SIG-M5 treated with dmso at 0.1 percent for 504 hours (cell line): ENCODE data around the gene SH3RF3.
"Not testable (repeated sequence)": the region's sequence is repeated elsewhere in the genome, so short reads cannot be mapped to it uniquely, and the experiment has no call there.

Experiments
- DNase-seq: peaks from one replicate; lab custom pipeline; 2025; ENCODE audit not compliant: unreplicated experiment; lab: John Stamatoyannopoulos, UW

SH3RF3 gene

DNA sequence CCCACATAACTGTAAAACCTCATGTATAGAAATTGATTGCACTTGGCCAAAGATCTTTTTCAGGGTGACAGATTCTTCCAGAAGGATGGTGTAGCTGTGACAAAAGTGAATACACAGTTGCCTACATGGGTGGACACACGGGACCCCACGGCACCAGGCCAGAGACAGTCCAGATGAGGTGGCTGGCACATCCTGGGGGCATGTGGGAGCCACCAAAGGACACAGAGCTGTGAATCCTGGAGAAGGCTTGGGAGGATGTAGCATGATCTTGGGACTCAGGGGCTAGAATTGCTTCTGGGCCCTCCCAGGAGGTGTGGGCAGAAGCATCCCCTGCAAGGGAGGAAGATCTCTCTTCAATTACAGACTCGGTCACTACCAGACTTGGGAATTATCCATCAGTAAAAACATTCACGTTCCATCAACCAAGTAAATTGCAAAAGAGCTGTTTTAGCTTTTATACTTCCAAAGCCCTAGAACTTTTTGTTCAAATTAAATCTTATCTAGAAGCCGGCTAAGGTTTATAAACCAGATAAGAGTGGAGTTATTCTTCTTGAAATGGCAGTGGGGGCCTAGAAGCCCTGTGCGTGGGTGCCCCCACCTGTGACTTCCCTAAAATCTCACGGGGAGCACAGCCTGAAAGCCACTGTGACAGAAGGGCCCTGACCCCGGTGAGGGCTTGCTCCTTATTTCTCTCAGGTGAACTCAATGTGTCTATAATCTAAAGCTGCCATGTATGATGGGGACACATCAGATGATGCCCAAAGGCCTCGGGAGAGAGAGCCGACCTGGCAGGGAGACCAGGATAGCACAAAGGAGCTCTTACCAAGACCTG lies 403.1 kb downstream of the SH3RF3 start:
- DNase-seq, result no peak

GRCh38 chr2:109532728-109533076 lies 403.7 kb downstream of the SH3RF3 start:
- no peak for DNase-seq

DNA sequence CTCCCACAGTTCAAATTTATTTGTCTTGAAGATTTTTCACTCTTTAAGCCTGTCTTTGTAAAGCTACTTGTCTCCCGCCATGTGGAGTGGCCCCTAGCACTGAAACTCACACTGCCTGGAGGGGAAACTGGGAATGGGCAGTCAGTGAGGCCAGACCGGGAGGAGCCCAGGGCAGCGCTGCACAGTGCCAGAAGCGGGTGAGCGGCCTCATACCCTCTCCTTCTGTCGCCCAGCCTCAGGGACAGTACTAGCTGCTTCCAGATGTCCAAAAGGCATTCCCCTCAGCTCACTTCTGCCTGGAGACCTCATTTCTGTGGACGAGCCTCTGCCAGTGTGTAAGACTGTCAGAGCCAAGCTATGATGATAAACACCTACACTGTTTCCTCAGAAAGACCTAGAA lies 404.8 kb downstream of the SH3RF3 start:
- DNase-seq, result no peak

DNA sequence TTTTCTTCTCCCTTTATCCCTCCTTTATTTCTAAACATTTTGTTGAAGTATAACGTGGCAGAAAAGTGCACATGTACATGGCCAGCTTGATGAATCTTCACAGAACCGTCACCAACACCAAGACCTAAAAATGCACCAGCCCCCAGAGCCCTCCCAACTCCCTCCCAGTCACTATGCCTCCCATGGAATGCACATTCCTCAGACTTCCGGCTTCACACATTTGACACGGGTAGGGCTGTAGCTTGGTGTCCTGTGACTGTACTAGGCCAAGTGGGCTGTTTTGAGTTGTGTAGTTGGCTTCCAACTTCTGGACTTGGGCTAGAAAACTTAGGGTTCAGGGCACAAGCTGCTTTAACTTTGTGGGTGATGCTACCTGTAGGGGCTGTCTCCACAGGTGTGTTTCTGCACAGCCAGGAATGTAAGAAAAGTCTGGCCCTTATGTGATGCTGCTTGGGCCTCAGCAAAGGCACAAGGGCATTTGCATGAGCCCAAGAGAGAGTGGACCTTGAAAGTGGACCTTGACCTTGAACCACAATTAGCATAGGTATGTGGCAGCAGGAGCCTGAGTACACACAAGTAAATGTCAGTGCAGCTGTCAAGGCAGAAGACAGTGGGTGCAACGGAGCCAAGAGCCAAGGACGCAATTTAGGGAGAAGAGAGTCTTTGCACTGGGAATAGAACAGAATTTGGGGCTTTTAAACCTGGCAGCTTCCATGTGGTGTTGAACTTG lies 406.4 kb downstream of the SH3RF3 start:
- no peak for DNase-seq

DNA sequence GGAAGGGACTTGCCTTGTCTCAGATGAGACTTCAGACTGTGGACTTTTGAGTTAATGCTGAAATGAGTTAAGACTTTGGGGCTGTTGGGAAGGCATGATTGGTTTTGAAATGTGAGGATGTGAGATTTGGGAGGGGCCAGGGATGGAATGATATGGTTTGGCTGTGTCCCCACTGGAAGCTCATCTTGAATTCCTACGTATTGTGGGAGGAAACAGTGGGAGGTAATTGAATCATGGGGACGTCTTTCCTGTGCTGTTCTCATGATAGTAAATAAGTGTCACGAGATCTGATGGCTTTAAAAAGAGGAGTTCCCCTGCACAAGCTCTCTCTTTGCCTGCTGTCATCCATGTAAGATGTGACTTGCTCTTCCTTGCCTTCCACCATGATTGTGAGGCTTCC lies 407.6 kb downstream of the SH3RF3 start:
- not testable (repeated sequence) for DNase-seq

DNA sequence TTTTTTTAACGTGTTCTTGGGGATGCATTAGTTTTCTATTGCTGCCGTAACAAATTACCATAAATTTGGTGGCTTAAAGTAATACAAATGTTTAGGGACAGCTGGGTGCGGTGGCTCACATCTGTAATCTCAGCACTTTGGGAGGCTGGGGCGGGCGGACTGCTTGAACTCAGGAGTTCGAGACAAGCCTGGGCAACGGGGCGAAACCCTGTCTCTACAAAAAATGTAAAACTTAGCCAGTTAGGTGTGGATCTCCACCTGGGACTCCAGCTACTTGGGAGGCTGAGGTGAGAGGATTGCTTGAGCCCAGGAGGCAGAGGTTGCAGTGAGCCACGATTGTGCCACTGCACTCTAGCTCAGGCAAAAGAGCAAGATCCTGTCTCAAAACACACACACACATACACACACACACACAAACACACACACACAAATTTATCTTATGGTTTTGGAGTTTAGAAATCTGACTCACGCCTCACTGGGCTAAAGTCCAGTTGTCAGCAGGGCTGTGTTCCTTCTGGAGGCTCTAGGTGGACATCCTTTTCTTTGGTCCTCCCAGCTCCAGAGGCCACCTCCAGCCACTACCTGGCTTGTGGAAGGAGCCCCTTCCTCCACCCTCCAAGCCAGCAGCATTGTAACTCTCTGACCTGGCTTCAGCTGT lies 408.7 kb downstream of the SH3RF3 start:
- no peak for DNase-seq

DNA sequence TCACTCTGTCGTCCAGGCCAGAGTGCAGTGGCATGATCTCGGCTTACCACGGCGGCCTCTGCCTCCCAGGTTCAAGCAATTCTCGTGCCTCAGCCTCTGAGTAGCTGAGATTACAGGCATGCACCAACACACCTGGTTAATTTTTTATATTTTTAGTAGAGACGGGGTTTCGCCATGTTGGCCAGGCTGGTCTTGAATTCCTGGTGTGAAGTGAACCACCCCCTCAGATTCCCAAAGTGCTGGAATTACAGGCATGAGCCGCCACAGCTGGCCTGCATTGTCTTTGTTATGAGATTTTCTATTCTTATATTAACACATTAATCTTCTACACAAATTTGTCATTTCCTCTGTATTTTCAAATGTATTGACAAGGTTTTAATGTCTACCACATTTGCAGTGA lies 409.5 kb downstream of the SH3RF3 start:
- DNase-seq, result no peak

DNA sequence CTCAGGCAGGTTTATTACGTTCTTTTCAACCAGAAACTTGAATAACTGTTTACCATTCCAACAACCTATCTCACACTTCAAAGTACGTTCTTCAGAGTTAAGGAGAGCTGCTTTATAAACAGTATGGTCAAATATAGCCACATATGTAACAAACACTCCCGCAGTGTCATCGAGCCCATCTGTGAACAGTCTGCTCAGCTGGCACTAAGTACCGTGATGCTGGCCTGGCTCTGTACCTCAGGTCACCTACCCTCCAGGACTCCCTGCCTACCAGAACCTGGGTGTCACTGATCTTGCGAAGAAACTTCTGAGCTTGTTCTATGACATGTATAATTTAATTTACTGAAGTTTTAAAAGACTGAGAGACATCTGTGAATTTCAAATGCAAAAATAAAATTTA lies 413.4 kb downstream of the SH3RF3 start:
- no peak for DNase-seq

DNA sequence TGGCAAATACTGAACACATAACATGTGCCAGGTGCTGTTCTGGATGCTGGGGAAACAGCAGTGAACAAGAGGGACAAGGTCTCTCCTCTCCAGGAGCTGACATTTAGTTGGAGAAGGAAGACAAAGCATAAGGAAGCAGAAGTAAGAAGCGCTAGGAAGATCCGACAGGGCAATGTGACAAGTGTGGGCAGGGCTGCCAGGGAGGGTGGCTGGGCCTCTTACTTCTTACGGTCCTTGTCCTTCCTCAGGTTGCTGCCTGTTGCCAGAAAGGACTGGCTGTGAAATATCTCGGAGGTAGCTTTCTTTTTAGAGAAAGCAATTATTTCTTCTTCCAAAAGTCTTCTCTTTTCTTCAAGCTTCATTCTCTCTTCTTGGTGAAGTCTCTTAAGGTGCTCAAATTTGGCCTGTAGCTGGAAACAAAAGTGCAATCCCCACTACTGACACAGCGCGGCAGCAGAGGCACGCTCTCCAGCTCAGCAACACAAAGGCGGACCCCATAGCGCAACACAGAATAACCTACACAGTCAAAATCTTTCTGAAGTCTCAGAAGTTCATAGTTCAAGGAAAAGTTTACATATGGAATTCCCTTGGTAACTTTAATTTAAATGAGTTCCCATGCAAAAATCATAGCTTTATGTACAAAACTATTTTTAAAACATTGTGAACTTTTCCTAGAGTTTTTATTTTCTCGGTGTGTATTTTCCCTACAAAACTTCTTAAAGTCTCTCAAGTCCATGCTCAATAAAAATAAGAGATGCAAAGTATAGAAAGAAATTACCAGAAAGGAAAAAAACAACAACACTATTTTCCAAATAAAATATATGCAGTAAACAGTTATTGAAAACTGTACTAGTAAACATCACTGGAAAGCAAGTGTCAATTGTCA lies 417.1 kb downstream of the SH3RF3 start:
- peak; percentile 66 for DNase-seq

GRCh38 chr2:109547280-109547679 lies 418.3 kb downstream of the SH3RF3 start:
- no peak for DNase-seq

DNA sequence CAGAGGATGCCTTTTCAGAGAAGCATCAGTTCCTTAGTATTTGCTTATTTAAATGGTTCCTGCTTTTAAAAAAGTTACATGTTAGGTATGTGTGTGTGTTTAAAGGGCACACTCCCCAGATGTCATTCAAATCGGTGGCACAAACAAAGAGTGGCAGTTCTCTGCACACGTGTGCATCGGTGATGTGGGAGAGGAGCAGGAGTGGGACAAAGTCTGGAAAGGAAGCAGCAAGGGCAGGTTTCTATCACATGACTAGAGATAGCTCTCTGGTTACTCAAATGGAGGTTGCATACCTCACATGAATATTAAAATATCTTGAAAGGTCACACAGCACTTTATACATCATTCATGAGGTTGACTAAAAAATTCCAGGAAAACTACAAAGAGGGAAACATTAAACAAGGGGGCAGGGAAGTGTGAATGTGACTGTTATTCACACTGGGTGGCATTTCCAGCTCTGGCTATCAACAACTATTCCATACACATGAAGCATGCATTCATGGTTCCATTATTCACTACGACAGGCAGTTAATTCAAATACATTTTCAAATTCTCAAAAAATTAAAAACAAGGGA lies 420.1 kb downstream of the SH3RF3 start:
- no peak for DNase-seq
